ENCODE results near the gene ANKRD35.
"Not testable (repeated sequence)": the region's sequence is repeated elsewhere in the genome, so short reads cannot be mapped to it uniquely, and the experiment has no call there.

The ANKRD35 gene

DNA sequence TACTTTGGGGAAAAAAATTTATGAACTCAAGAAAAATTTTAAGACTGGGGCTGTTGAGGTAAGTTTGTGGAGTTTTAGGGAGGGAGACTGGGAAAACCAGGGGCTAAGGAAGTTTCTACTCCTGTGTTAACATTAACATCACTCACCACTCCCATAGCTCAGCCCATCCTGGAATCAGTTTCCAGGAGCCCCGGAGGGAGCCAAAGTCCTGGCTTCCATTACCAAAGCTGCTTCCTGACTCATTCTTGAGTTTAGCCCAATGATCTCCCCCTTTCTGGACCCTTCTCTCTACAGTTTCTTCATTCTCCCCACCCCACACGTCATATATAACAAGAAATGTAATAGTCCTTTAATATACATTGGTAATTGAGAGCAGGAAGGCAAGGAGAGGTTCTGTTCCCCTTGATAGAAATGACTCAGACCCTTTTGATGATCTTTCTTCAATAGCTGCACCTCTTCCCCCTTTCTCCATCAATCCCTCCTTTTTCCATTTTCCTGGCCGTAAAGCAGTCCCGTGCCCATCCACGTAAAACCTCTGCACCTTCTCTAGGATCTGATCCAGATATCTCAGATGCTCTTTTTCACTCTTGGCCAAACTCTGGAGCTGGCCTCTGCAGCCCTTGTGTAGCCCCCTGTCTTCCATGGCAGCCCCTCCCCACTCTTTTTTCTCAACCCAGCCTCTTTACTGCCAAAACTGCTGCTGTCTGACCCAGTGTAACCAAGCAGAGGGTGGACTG, 22.2 kb downstream of the ANKRD35 start:
- intact Hi-C loops (cut with DNase I), result no loop called here
- no peak for DNase-seq

DNA sequence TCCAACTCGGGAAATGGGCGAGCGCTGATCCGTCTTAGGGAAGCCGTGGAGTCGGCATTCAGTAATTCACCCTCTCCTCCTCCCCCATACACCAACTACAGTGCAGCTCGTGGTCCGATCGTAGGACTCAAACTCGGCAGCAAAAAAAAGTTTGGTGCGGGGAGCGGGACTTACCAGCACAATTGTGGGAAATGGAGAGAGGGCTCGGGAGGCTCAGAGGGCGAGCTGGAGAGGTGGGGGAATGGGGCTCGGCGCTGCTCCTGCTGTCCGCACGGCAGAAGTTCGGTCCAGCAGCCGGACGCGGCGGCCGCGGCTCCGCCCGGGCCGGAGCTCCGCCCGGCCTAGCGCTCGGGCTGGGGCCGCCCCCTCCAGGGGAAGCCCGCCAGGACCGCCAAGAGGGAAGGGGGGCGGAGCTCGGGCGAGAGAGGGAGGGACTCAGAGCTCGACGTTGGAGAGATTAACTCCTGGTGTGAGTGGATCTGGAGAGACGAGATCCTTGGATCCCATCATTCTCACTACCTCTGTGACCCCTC, 26.1 kb downstream of the ANKRD35 start:
- intact Hi-C loops (cut with DNase I), result no loop called here
- peak; percentile 71 to 93 (median 87) for DNase-seq

DNA sequence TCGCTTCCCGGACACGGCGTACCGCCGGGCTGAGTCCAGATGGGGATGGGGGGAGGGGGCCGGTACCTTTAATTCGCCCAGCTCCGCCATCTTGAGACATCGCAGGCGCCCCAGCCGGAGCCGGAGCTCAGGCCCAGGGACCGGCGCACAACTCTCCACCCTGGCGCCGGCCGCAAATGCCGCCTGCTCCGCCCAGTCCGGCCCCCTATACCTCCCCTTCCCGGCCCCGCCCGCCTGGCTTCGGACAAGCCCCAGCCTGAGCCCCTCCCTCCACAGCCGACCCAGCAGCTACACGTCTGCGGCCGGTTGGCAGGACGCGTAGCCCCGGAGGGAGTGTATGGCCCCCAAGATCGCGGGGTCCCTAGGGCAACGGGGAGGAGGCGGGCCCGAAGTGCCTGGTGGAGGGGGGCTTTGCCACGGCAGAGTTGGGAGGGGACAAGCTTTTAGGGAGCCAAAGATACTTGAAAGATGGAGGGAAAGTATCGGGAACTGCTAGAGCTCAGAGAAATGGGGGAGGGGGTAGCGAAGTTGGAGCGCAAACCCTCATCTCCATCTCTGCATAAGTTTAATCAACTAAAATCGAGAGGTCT, 26.7 kb downstream of the ANKRD35 start, which contains the start of gene PIAS3:
TSS of gene PIAS3 (minus strand) at position 181 of the 590 bp plus-strand sequence. CDS start at position 90, 91 bp downstream.
- intact Hi-C loops (cut with DNase I), result no loop called here
- peak; percentile 81 to 97 (median 93) for DNase-seq

DNA sequence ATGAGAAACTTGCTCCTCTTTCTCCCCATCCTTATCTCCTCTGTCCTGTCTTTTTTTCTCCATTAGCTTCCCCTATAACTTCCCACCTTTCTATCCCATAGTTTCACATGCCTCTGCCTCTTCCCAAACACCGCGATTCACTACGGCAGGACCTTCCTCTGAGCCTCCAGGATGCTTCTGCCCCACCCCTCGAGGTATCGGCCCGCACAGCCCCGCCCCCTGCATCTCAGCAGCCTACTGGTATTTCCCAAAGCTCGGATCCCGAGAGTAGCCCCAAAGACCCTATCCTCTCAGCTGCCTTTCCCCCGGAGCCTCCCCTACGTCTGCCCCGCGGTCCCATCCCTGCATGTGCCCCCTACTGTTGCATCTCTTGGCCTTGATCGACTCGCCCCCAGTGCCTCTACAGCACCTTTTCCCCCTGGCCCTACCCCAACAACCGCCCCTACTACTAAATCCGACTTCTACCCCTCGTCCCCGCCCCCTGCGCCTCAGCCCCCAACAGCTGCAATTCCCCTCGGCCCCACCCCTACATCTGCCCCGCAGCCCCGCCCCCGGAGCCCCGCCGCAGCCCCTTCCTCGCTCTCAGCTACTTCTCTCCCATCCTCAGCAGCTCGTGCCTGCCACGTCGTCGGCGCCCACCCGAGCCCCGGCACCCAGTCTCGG, 27.3 kb downstream of the ANKRD35 start:
- DNase-seq, result peak in 40 of 42 donors; percentile 18 to 77 (median 50)
- intact Hi-C loops (cut with DNase I), result no loop called here

DNA sequence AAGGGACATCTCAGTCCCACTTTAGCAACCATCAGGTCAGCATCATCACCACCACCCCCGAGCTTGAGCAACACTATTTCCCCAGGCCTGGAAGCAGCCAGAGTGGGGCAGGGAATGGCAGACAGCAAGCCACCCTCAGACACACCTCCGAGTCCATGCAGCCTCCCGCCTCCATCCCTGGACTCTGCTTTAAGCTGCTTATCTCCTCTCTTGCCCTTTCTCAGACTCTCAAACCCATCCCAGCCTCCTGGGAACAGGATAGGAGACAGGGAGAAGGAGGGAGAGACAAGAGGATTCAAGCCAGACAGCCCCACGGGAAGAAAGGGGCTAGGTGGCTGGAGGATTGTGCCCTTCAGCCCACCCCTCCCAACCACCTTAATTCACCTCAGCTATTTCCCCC, 28.5 kb downstream of the ANKRD35 start:
- DNase-seq, result no peak
- intact Hi-C loops (cut with DNase I), result no loop called here

DNA sequence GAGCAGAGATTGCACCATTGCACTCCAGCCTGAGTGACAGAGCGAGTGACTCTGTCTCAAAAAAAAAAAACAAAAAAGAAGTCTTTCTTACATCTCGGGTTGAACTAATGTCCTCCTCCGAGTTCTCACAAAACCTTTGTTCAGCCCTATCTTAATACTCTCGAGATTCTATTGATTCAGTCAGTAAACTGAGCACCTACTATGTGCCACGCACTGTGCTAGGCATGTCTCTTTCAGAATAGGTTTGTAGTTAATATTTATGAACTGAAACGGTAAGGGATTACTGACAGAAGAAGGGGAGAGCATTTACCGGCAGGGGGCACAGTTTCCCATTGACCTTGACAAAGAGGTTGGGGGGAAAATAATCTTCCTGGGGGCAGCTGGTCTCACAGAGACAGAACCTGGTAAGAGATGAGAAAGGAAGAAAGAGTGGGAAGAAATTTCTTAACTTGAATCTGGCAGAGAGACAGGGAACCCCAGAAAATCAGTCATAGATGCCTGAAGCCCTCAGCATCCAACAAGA, 30.2 kb downstream of the ANKRD35 start:
- intact Hi-C loops (cut with DNase I), result no loop called here
- no peak for DNase-seq

DNA sequence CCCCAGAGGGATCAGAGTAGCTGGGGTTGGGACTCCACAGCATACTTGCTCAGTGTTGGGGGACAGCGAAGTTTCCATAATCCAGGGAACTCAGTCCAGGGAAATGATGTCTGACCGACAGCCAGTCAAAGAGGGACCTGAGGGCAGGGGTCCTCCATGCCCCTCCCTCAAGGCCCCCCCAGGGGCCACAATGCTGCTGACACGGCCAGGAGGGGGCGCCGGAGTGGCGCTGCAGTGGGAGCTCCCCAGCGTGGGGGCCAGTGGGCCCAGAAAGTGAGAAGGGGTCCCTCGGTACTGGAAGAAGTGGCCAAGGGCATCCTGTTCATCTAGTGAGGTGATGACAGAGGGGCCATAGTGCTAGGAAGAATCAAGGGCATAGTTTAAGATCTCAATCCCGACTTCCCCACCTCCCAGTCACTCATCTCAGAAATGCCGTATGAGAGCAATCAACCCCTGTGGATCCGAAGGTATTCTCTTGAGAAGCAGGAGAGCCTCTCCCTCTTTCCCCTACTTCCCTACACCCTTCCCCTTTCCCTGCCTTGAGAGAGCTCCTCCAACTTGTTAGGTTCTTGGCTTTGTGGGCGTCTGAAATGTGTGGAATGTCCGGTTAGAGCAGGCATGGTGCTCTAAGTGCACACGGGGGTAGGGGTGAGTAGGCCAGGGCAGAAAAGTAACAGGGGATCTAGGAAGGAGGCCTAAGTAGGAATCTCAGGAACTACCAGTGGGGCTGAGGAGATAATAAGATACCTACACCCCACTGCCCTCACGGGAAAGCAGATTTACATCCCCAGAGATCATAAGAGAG, 36.1 kb downstream of the ANKRD35 start:
- no peak for DNase-seq
- intact Hi-C loops (cut with DNase I), result no loop called here

DNA sequence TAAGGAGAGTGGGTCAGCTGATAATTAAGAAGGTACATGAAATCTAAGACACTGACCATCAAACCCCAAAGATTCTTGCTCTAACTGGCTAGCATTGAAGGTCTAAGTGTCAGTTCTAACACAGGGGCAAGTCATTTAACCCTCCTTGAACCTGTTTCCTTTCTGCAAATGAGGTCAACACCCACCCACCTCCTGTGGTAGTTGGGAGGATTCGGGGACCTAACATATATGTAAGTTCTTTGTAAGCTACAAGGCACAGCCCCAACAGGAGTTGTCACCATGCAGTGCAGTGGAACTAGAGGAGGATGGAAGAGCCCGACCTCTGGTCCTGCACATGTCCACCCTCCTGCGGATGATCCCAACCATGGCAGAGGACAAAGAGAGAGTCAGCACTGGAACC, 37.8 kb downstream of the ANKRD35 start:
- intact Hi-C loops (cut with DNase I), result no loop called here
- no peak for DNase-seq

DNA sequence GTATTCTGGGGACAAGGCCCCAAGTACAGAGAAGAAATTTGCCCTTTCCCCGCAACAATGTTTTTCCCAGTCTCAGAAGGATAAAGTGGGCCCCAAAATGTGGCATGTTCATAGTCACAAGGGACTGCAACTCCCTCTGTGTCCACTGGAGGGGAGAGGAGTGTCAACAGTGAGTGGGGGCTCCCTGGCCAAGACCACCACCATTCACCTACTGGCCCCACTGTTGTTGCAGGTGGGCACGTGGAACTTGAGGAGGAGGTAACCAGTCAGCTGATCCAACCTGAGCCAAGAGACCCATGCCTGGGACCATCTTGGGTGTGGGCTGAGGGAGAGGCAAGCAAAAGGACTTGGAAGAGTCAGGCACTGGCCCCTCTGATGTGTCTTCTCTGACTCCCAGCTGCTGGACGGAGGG, 39.5 kb downstream of the ANKRD35 start:
- intact Hi-C loops (cut with DNase I), result no loop called here
- DNase-seq, result peak in 13 of 42 donors; percentile 11 to 57 (median 24)

DNA sequence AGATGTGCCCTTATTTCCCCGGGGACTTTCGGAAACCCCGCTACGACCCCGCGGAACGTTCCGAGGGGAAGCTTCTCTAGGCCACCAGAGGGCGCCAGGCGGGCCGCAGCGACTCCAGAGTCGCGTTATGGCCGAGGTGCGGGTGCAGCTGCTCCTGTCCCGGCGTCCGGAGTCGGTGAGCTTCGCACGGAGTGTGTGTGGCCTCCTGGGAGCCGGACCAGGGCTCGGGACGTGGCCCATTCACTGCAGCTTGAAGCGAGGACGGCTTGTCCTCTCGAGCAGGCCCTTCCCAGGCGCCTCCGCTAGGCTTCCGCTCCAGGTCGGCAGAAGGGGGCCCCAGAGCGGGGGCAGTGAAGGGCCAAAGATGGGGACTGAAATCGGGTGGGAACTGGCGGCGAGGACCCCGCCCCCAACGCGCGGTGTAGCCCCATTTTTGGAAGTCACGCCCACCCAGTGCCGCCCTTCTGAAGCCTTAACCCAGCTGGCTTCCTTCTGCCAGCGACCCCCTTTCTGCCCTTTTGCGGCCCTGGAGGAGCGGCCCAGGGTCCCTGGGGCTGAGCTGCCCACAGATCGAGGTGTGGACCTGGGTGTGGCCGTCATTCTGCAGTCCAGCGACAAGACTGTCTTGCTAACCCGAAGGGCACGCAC, 40.0 kb downstream of the ANKRD35 start, which contains the start of gene NUDT17:
TSS of gene NUDT17 (plus strand) at position 117 of the 648 bp plus-strand sequence. CDS start at position 128, 11 bp downstream.
- intact Hi-C loops (cut with DNase I), result no loop called here
- DNase-seq, result peak; percentile 52 to 91 (median 79)

DNA sequence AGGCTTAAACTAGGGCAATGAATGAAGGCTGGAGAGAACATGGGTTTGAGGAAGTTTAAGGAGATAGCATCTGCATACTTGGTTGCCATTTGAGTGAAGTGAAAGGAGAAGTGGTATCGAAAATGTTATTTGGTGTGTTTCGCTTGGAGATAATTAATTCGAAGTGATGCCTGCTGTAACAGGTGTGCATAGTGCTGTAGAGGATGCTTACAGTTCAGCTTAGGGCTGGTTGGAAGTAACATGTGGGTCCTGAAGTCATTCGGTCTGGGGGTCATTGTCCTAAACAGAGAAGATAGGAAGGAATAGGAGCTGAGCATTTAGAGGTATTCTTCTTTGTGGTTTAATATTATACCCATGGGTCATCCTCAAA, 40.5 kb downstream of the ANKRD35 start:
- DNase-seq, result no peak
- intact Hi-C loops (cut with DNase I), result no loop called here

DNA sequence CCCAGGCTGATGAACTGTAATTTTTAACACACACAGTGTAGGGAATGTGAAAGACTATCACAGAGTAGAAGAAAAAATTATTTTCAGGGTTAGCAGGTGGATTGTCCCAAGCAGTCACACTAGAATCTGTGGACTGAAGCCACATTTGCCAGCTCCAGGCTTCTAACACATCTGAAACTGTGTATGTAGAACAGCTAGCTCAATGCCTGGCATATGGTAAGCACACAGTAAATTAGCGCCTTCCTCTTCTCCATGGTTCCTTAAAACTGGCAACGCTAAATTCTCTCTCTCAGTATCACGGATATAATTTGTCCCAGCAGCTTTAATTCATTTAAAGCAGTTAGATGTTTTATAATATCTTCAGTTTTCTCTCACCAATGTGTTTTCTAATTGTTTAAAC, 42.6 kb downstream of the ANKRD35 start:
- intact Hi-C loops (cut with DNase I), result no loop called here
- no peak for DNase-seq

DNA sequence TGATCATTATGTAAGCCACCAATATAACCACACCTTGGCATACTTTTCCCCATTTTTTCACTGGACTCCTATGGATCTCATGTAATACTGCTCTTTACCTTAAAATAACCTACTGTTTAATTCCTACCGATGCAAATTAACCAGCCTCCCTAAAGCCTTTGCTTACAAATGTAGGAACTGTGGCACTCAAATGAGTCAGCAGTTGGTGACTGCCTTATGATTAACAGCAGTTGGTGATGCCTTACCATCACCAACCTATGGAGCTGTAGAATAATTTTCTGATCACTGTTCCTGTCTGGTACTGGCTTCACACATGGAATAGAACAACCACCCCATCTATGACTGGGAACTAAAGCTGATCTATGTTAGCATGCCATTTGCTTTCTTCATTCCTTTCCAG, 48.0 kb downstream of the ANKRD35 start:
- intact Hi-C loops (cut with DNase I), result no loop called here
- peak in 2 of 42 donors; percentile 20 to 41 for DNase-seq

DNA sequence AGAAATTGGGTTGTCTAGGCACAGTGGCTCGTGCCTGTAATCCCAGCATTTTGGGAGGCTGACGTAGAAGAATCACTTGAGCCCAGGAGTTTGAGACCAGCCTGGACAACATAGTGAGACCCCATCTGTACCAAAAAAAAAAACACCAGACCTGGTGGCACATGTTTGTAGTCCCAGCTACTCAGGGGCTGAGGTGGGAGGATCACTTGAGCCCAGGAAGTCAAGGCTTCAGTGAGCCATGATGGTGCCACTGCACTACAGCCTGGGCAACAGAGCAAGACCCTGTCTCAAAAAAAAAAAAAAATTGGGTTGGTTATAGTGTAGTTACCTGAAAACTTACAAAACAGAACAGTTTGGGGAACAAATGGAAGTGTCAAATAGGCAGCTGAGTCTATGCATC, 54.9 kb downstream of the ANKRD35 start:
- intact Hi-C loops (cut with DNase I); DNase-seq: not testable (repeated sequence)

DNA sequence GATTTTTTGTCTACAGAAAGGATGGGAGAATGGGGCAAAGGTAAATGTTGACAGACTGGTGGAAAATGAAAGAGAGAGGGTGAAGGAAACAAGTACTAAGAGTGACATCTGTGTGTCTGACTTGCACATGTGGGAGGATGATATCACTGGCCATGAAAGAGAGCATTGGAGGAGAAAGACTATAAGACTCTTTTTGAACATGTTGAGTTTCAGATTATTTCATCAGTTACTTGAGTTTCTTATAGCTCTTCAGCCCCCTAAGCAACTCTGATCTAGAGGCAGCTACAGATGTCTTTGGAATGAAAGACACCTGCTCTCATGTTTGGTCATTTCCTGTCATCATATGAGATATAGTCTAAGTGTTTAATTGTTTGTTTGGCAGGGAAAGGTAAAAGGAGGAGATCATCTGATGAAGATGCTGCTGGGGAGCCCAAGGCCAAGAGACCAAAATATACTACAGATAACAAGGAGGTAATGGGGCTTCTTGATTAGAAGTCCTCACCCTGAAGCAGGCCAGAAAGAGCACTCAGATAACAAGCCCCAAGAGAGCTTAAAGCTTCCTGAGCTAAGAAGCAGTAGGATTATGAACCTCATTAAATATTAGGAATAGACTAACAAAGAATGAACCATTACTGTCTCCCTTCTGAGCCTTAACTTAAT, 57.2 kb downstream of the ANKRD35 start:
- intact Hi-C loops (cut with DNase I), result no loop called here
- no peak for DNase-seq

DNA sequence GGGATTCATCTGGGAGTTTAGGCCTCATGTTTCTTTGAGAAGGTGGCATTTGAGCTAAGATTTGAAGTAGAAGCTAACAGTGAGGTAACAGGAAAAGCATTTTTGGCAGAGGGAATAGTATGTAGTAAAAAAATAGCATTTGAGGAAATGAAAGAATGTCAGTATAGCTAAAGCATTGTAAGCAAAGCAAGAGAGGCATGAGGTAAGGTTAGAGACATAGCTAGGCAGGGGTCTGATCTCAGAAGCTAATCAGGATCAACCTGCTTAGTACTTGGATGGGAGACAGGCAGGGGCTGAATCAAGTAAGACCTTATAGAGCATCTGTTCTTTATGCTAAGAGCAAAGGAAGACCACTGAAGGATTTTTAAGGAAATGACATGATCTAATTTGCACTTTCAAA, 57.7 kb downstream of the ANKRD35 start:
- DNase-seq, result no peak
- intact Hi-C loops (cut with DNase I), result no loop called here

DNA sequence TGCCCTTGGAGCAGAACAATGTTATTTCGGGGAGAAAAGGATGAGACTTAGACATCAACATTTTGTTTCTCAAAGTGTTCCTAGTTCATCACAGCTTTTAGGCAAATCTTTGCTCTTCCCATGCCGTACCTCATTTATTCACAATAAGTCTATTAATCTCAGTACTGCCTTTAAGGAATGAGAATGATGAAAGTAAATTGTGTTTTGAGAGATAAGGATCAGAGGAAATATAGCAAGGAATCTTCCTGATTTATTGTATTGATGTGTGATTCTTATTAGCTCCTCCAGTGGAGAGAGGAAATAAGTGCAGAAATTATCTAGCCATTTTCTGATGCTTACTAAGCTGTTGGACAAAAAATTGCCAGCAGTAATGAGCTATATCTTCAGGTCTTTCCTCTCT, 59.6 kb downstream of the ANKRD35 start:
- intact Hi-C loops (cut with DNase I), result no loop called here
- no peak for DNase-seq

DNA sequence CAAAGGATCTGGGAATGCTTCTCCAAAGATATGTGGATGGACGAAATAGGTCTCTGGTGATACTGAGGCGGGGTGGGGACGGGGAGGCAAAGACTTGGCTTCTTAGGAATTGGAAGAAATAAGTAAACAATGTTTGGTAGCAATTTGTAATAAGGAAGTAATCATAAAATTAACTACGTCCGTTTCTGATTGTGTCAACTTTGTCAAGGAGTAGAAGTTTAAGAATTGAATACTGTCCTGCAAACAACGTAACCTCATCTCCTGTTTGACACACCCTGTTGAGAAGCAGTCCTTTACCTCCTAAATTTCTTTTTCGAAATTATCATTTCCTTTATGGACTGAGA, 61.2 kb downstream of the ANKRD35 start:
- intact Hi-C loops (cut with DNase I), result no loop called here
- no peak for DNase-seq
